OCI-LY1 (cell line): ENCODE results near the gene KSR1.
"Not testable (repeated sequence)": the region's sequence is repeated elsewhere in the genome, so short reads cannot be mapped to it uniquely, and the experiment has no call there.

Experiments used
- H2AFZ ChIP-seq: fragments of 200-600 bp; sonication (generic), shearing (Covaris generic); 2 replicates; pipeline ENCODE4 v1.6.0; 2014; ENCODE audit warnings: antibody characterized with exemption, mild to moderate bottlenecking, low read length
- H3F3A ChIP-seq: fragments of 200-600 bp; sonication (generic), shearing (Covaris generic); 2 replicates; pipeline ENCODE4 v1.6.0; 2014; ENCODE audit warnings: mild to moderate bottlenecking, antibody characterized with exemption, low read length, moderate library complexity; ENCODE audit not compliant: insufficient read depth
- H3K27ac ChIP-seq: fragments of 200-600 bp; sonication (generic); 2 replicates; pipeline ENCODE4 v1.5.1; 2014; ENCODE audit warnings: low read length, mixed run types, mild to moderate bottlenecking, low read depth; ENCODE audit not compliant: poor library complexity, severe bottlenecking
- H3K27me3 ChIP-seq: fragments of 200-600 bp; sonication (generic); 2 replicates; pipeline ENCODE4 v1.6.0; 2014; ENCODE audit warnings: antibody characterized with exemption, mild to moderate bottlenecking, low read length, moderate library complexity; ENCODE audit not compliant: insufficient read depth
- H3K36me3 ChIP-seq: fragments of 200-600 bp; sonication (generic); 2 replicates; pipeline ENCODE4 v1.6.1; 2014; ENCODE audit warnings: mild to moderate bottlenecking, antibody characterized with exemption, low read length, moderate library complexity, mixed read lengths; ENCODE audit not compliant: insufficient read depth
- H3K4me1 ChIP-seq: fragments of 200-600 bp; sonication (generic); 2 replicates; pipeline ENCODE4 v1.5.1; 2014; ENCODE audit warnings: mild to moderate bottlenecking, low read length, moderate library complexity; ENCODE audit not compliant: insufficient read depth, severe bottlenecking
- H3K4me2 ChIP-seq: fragments of 200-600 bp; sonication (generic), shearing (Covaris generic); 2 replicates; pipeline ENCODE4 v1.6.1; 2014; ENCODE audit warnings: low read length
- H3K4me3 ChIP-seq: fragments of 200-600 bp; sonication (generic); 2 replicates; pipeline ENCODE4 v1.5.1; 2014; ENCODE audit warnings: low read length, low read depth, mild to moderate bottlenecking, mixed read lengths; ENCODE audit not compliant: poor library complexity, severe bottlenecking
- H3K79me2 ChIP-seq: fragments of 200-600 bp; shearing (Covaris generic); 2 replicates; pipeline ENCODE4 v1.6.1; 2016; ENCODE audit warnings: mixed run types, low read length, mixed read lengths; ENCODE audit not compliant: insufficient read depth
- H3K9ac ChIP-seq: fragments of 200-600 bp; sonication (generic), shearing (Covaris generic); 2 replicates; pipeline ENCODE4 v1.6.1; 2014; ENCODE audit warnings: mild to moderate bottlenecking, low read length, mixed read lengths
- H3K9me2 ChIP-seq: fragments of 200-600 bp; sonication (generic), shearing (Covaris generic); 2 replicates; pipeline ENCODE4 v1.6.1; 2014; ENCODE audit warnings: low read depth, mild to moderate bottlenecking, low read length, mixed read lengths
- H3K9me3 ChIP-seq: fragments of 200-600 bp; shearing (Covaris generic); 2 replicates; pipeline ENCODE4 v1.6.1; 2014; ENCODE audit warnings: low read length, mixed read lengths
- H4K20me1 ChIP-seq: fragments of 200-600 bp; sonication (generic), shearing (Covaris generic); 2 replicates; pipeline ENCODE4 v1.6.0; 2016; ENCODE audit warnings: mild to moderate bottlenecking, low read length; ENCODE audit not compliant: insufficient read depth
- CTCF ChIP-seq: fragments of 200-600 bp; sonication (generic), shearing (Covaris generic); IDR thresholded peaks from 2 replicates; pipeline ENCODE4 v1.5.1; 2017; ENCODE audit warnings: mild to moderate bottlenecking, antibody characterized with exemption, low read length, moderate library complexity, mixed read lengths
- EZH2 ChIP-seq: fragments of 200-600 bp; sonication (generic), shearing (Covaris generic); IDR thresholded peaks from 2 replicates; pipeline ENCODE4 v1.8.0; 2017; ENCODE audit warnings: borderline replicate concordance, mixed run types, mild to moderate bottlenecking, antibody characterized with exemption, low read length, moderate library complexity, mixed read lengths

KSR1 gene

GRCh38 chr17:27627514-27627913 is 171.3 kb downstream of the KSR1 start:
- H3K9me2 ChIP-seq, result no peaks in the 10 kb centered on the region
- H3K27me3 ChIP-seq, result peaks cover 3% of the 10 kb centered on the region; the same call in 1 of the 2 replicates
- no peaks in the 10 kb centered on the region for H3K79me2 ChIP-seq
- H3K4me3 ChIP-seq, result no peak overlapping the region
- no peak overlapping the region for H3K27ac ChIP-seq
- H4K20me1 ChIP-seq, result no peaks in the 10 kb centered on the region
- no peak overlapping the region for H3K4me2 ChIP-seq
- no peak for TF ChIP-seq CTCF
- TF ChIP-seq EZH2, result no peak
- H3F3A ChIP-seq, result no peaks in the 10 kb centered on the region
- no peaks in the 10 kb centered on the region for H3K4me1 ChIP-seq
- no peaks in the 10 kb centered on the region for H3K36me3 ChIP-seq
- H3K9me3 ChIP-seq, result no peaks in the 10 kb centered on the region
- H2AFZ ChIP-seq, result no peak overlapping the region
- H3K9ac ChIP-seq, result no peak overlapping the region

GRCh38 chr17:27628376-27628775 is 172.1 kb downstream of the KSR1 start:
- Histone ChIP-seq H3K4me1 (no peaks in the 10 kb centered on the region), H3K27ac (no peak overlapping the region), H3K9me3 (no peaks in the 10 kb centered on the region), H3K4me3 (no peak overlapping the region), H3K36me3 (no peaks in the 10 kb centered on the region), H3K27me3 (peaks cover 3% of the 10 kb centered on the region; the same call in 1 of the 2 replicates), H2AFZ (no peak overlapping the region), H4K20me1 (no peaks in the 10 kb centered on the region), H3K79me2 (no peaks in the 10 kb centered on the region), H3K9me2 (no peaks in the 10 kb centered on the region), H3K9ac (no peak overlapping the region), H3F3A (no peaks in the 10 kb centered on the region), H3K4me2 (no peak overlapping the region)
- no peak for TF ChIP-seq EZH2
- TF ChIP-seq CTCF, result no peak

GRCh38 chr17:27629260-27629659 is 173.0 kb downstream of the KSR1 start:
- H2AFZ ChIP-seq, H3K4me1 ChIP-seq, H3K9me2 ChIP-seq, H3K27me3 ChIP-seq, H4K20me1 ChIP-seq, H3F3A ChIP-seq, H3K9ac ChIP-seq, H3K4me3 ChIP-seq, H3K9me3 ChIP-seq, H3K27ac ChIP-seq, H3K36me3 ChIP-seq, H3K79me2 ChIP-seq, H3K4me2 ChIP-seq: not testable (repeated sequence)

GRCh38 chr17:27630607-27631410 is 174.6 kb downstream of the KSR1 start, which contains the start of gene LGALS9:
Gene LGALS9 (plus strand): TSS chr17:27631188. CDS start chr17:27631266, 78 bp downstream.
- H2AFZ ChIP-seq, result no peak within 1 kb of the TSS
- H3K27me3 ChIP-seq, result peaks cover 2% of the 10 kb centered on the region; the same call in 1 of the 2 replicates
- H3F3A ChIP-seq, result no peaks in the 10 kb centered on the region
- H3K9ac ChIP-seq, result no peak within 1 kb of the TSS
- no peak within 1 kb of the TSS for H3K27ac ChIP-seq
- no peaks in the 10 kb centered on the region for H3K9me3 ChIP-seq
- no peaks in the 10 kb centered on the region for H3K9me2 ChIP-seq
- H3K79me2 ChIP-seq, result no peaks in the 10 kb centered on the region
- H4K20me1 ChIP-seq, result no peaks in the 10 kb centered on the region
- peaks cover 4% of the 10 kb centered on the region for H3K4me1 ChIP-seq
- no peak within 1 kb of the TSS for H3K4me3 ChIP-seq
- no peak within 1 kb of the TSS; the same call in 1 of the 2 replicates for H3K4me2 ChIP-seq
- no peak for TF ChIP-seq EZH2
- TF ChIP-seq CTCF, result no peak
- H3K36me3 ChIP-seq, result no peaks in the 10 kb centered on the region
